MCF 10A (cell line): ENCODE results near the gene PREB. TPM values are rescaled to one million over a fixed set of nuclear protein-coding genes. Genes with fewer than 3 reads are reported as not detected.

ENCODE experiments used
- BruUV-seq: library from RNA; stranded (reverse); fragments of 400-500 nt; replicated peaks from 2 replicates; lab custom pipeline; 2021; lab: Mats Ljungman, UMichigan
- CTCF ChIA-PET: fragments of 300-600 bp; sonication (Branson Sonifier 250); formaldehyde crosslinking; extraction: SDS; loops from one replicate; lab custom pipeline; 2021; ENCODE audit warnings: antibody characterized with exemption, inconsistent platforms; lab: Yijun Ruan, JAX
- POLR2A ChIA-PET: fragments of 300-600, 350-650 bp; sonication (Branson Sonifier 250); formaldehyde crosslinking; extraction: SDS; loops from one replicate; lab custom pipeline; 2020; ENCODE audit warnings: antibody characterized with exemption, inconsistent platforms; lab: Yijun Ruan, JAX
- DNase-seq: peaks from one replicate; pipeline ENCODE4 v3.0.0-alpha.2; 2018; ENCODE audit not compliant: unreplicated experiment
- H3K27ac Mint-ChIP-seq: one replicate; pipeline ENCODE4 v1.8.0; 2022; ENCODE audit warnings: mild to moderate bottlenecking, low read depth, mixed read lengths; ENCODE audit not compliant: unreplicated experiment
- H3K27me3 Mint-ChIP-seq: one replicate; pipeline ENCODE4 v1.8.0; 2022; ENCODE audit warnings: mixed read lengths; ENCODE audit not compliant: insufficient read depth, unreplicated experiment
- H3K36me3 Mint-ChIP-seq: one replicate; pipeline ENCODE4 v1.8.0; 2022; ENCODE audit warnings: mild to moderate bottlenecking, moderate library complexity, mixed read lengths; ENCODE audit not compliant: insufficient read depth, unreplicated experiment
- H3K4me1 Mint-ChIP-seq: one replicate; pipeline ENCODE4 v1.8.0; 2022; ENCODE audit warnings: mixed read lengths; ENCODE audit not compliant: insufficient read depth, unreplicated experiment
- H3K4me3 Mint-ChIP-seq: one replicate; pipeline ENCODE4 v1.8.0; 2022; ENCODE audit warnings: mild to moderate bottlenecking, moderate library complexity, mixed read lengths; ENCODE audit not compliant: unreplicated experiment
- H3K9me3 Mint-ChIP-seq: one replicate; pipeline ENCODE4 v1.8.0; 2022; ENCODE audit warnings: mixed read lengths; ENCODE audit not compliant: unreplicated experiment
- CTCF ChIP-seq: fragments of 200-600 bp; IDR thresholded peaks from one replicate; pipeline ENCODE4 v1.8.0; 2022; ENCODE audit warnings: antibody characterized with exemption, mild to moderate bottlenecking; ENCODE audit not compliant: unreplicated experiment
- intact Hi-C: fragments of 100-400 bp; cut with micrococcal nuclease; formaldehyde crosslinking; loops from 2 replicates; pipeline ENCODE4 v1.14.1; 2022
- total RNA-seq: library from RNA; stranded (reverse); gene quantifications from 2 replicates; pipeline ENCODE4 v1.2.3, GENCODE V29; 2022

The PREB gene
- total RNA-seq, 1 experiment from 2014 or later = 68.5 TPM

GRCh38 chr2:27109083-27109482, 25.4 kb downstream of the PREB start:
- no peaks in the 10 kb centered on the region for H3K27me3 Mint-ChIP-seq
- DNase-seq = no peak
- ChIA-PET POLR2A (interaction anchor here (0.6 to 1.2 kb wide), 2 partner anchors 9 to 185 kb away, joined by 3 to 4 read pairs; no protein-coding TSS in a partner anchor), CTCF (interaction anchor here (1.0 to 1.1 kb wide), 3 partner anchors 10 to 171 kb away, joined by 3 to 8 read pairs (median 4); no protein-coding TSS in a partner anchor)
- peaks cover 9% of the 10 kb centered on the region for H3K36me3 Mint-ChIP-seq
- intact Hi-C loops = no loop called here
- H3K9me3 Mint-ChIP-seq = no peaks in the 10 kb centered on the region
- BruUV-seq = no TSS peak
- no peak overlapping the region for H3K27ac Mint-ChIP-seq
- H3K4me3 Mint-ChIP-seq = no peak overlapping the region
- H3K4me1 Mint-ChIP-seq = no peaks in the 10 kb centered on the region
- TF ChIP-seq CTCF = no peak

- Mint-ChIP-seq H3K9me3 (no peaks in the 10 kb centered on the region), H3K27me3 (no peaks in the 10 kb centered on the region), H3K27ac (no peak overlapping the region), H3K36me3 (peaks cover 9% of the 10 kb centered on the region), H3K4me3 (no peak overlapping the region), H3K4me1 (no peaks in the 10 kb centered on the region)
- intact Hi-C loops = no loop called here
- ChIA-PET POLR2A (interaction anchor here (0.6 to 1.2 kb wide), 2 partner anchors 10 to 186 kb away, joined by 3 to 4 read pairs; no protein-coding TSS in a partner anchor), CTCF (interaction anchor here (0.8 to 1.2 kb wide), 6 partner anchors 9 to 262 kb away, joined by 3 to 8 read pairs (median 4); no protein-coding TSS in a partner anchor)
- no peak for DNase-seq
- TF ChIP-seq CTCF = no peak
- BruUV-seq = no TSS peak
These were observed 26.2 kb downstream of the PREB start for GRCh38 chr2:27108221-27108620.

- H3K27me3 Mint-ChIP-seq = no peaks in the 10 kb centered on the region
- no peak for DNase-seq
- BruUV-seq = no TSS peak
- TF ChIP-seq CTCF = no peak
- no peaks in the 10 kb centered on the region for H3K9me3 Mint-ChIP-seq
- ChIA-PET CTCF (interaction anchor here (1.1 to 2.5 kb wide), 4 partner anchors 10 to 197 kb away, joined by 3 to 13 read pairs (median 4); partner anchors contain the start of gene KHK), POLR2A (interaction anchor here (0.7 to 1.4 kb wide), 4 partner anchors 8 to 266 kb away, joined by 3 to 4 read pairs (median 3); partner anchors contain the start of gene PREB)
- no peaks in the 10 kb centered on the region for H3K4me1 Mint-ChIP-seq
- H3K36me3 Mint-ChIP-seq = peaks cover 9% of the 10 kb centered on the region
- intact Hi-C loops = no loop called here
- H3K4me3 Mint-ChIP-seq = no peak overlapping the region
- H3K27ac Mint-ChIP-seq = no peak overlapping the region
These were observed 28.5 kb downstream of the PREB start for GRCh38 chr2:27105981-27106380.

GRCh38 chr2:27102329-27102728, 32.1 kb downstream of the PREB start:
- POLR2A ChIA-PET = no interaction called here
- no peak for TF ChIP-seq CTCF
- no peaks in the 10 kb centered on the region for H3K36me3 Mint-ChIP-seq
- no peak overlapping the region for H3K4me3 Mint-ChIP-seq
- BruUV-seq = no TSS peak
- H3K4me1 Mint-ChIP-seq = no peaks in the 10 kb centered on the region
- CTCF ChIA-PET = interaction anchor here (0.9 to 10.4 kb wide), 4 partner anchors 89 to 201 kb away, joined by 4 to 96 read pairs (median 28); partner anchors contain the start of gene TRIM54
- intact Hi-C loops = no loop called here
- no peak for DNase-seq
- H3K27ac Mint-ChIP-seq = no peak overlapping the region
- H3K27me3 Mint-ChIP-seq = no peaks in the 10 kb centered on the region
- no peaks in the 10 kb centered on the region for H3K9me3 Mint-ChIP-seq
